ENCODE data around the gene GAB1. TPM values are rescaled to one million over a fixed set of nuclear protein-coding genes. Genes with fewer than 3 reads are reported as not detected.

The GAB1 gene
- total and polyA plus RNA-seq, 2 donors: 3.9 to 6.9 TPM

DNA sequence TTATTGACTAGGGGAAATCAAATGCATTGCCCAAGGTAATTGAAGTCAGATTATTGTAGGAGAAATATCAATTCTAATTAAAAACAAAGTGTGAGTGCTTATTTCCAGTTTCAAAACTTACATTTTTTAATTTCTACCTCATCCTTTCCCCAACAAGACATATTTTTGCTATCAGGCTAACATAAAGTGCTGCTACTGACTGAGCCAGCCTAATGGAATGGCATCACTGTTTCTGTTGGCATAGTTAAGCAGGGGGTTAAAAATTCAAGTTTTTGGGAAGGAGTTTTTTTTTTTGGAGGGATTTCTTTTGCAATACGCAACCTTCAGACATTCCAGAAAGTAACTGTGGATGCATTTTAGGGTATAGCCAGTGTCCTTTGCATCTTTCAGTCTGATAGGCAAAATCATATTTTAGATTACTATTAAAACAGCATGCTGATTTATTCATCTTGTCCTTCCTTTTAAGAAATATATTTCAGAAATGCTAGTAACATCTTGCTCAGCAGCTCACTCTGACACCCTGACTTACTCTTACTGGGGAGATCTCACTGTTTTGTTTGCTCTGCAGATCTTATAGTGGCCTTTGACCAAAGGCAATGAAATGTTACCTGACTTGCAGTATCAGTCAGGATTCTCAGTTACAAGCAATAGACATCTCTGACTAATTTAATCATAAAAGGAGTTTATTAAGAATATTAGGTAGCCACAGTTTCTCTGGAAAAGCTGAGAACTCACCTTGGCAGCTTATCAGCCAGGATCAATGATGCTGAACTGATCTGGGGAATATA lies 24.4 kb downstream of the GAB1 start:
- H3K4me1 ChIP-seq (ENCODE audit: control insufficient read depth in 2 of 2, insufficient read depth in 2 of 2, low read length in 2 of 2): peaks cover 22 to 27% of the 10 kb centered on the region in 2 donors
- no peak overlapping the region for H3K27ac ChIP-seq (ENCODE audit: low read depth in 1 of 2, low read length in 1 of 2)
- DNase-seq (ENCODE audit: low read depth in 6 of 9, low spot score in 9 of 9): no peak
- H3K4me3 ChIP-seq (ENCODE audit: low read length in 2 of 2): no peak overlapping the region
- H3K27me3 ChIP-seq (ENCODE audit: control insufficient read depth in 2 of 2, insufficient read depth in 1 of 2, low read length in 1 of 2): no peaks in the 10 kb centered on the region
- peaks cover 0 to 4% of the 10 kb centered on the region in 2 donors for H3K9me3 ChIP-seq (ENCODE audit: control insufficient read depth in 2 of 2, insufficient read depth in 1 of 2, low read length in 1 of 2)
- no peaks in the 10 kb centered on the region for H3K36me3 ChIP-seq (ENCODE audit: control insufficient read depth in 2 of 2, insufficient read depth in 2 of 2, low read length in 1 of 2)
- WGBS: 94% methylated on average over 1 of the region's 1 CpG

DNA sequence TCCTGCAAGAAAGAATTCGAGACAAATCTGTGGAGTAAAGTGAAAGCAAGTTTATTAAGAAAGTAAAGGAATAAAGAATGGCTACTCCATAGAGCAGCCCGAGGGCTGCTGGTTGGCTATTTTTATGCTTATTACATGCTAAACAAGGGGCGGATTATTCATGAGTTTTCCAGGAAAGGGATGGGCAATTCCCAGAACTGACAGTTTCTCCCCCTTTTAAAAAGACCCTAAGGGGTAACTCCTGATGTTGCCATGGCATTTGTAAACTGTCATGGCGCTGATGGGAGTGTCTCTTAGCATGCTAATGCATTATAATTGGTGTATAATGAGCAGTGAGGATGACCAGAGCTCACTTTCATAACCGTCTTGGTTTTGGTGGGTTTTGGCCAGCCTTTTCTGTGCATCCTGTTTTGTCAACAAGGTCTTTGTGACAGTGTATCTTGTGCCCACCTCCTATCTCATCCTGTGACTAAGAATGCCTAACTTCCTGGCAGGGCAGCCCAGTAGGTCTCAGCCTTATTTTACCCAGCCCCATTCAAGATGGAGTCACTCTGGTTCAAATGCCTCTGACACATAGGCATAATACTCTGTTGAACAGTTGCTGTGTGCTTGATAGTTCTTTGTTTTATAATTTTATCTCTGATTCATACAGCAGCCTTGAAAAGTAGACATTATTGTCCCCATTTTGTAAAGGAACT lies 25.8 kb downstream of the GAB1 start:
- Histone ChIP-seq H3K36me3 (ENCODE audit: control insufficient read depth in 2 of 2, insufficient read depth in 2 of 2, low read length in 1 of 2) (no peaks in the 10 kb centered on the region), H3K9me3 (ENCODE audit: control insufficient read depth in 2 of 2, insufficient read depth in 1 of 2, low read length in 1 of 2) (peaks cover 0 to 4% of the 10 kb centered on the region in 2 donors), H3K27me3 (ENCODE audit: control insufficient read depth in 2 of 2, insufficient read depth in 1 of 2, low read length in 1 of 2) (no peaks in the 10 kb centered on the region), H3K4me3 (ENCODE audit: low read length in 2 of 2) (no peak overlapping the region), H3K27ac (ENCODE audit: low read depth in 1 of 2, low read length in 1 of 2) (no peak overlapping the region), H3K4me1 (ENCODE audit: control insufficient read depth in 2 of 2, insufficient read depth in 2 of 2, low read length in 2 of 2) (peaks cover 16 to 18% of the 10 kb centered on the region in 2 donors)
- no peak for DNase-seq (ENCODE audit: low read depth in 6 of 9, low spot score in 9 of 9)
- WGBS: 97% methylated on average over 5 of the region's 5 CpGs

DNA sequence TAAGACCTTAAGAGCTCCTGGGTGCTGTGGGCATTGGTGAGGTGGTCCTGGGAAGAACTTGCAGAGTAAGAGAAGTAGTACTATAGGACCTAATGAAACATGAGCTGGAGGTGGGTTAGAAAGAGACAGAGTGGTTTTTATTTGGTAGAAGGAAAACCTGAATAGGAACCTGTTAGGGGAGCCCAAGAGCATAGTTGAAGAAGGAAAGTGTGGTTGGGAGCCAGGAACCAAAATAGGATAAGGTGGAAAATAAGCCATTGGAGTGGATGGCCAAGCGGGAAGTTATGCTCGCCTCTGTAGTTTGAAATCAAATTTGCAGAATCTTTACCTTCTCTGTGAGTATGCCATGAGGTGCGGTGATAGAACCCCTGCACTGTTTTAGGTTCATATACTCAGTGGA lies 26.7 kb downstream of the GAB1 start:
- H3K4me3 ChIP-seq (ENCODE audit: low read length in 2 of 2): no peak overlapping the region
- no peak for DNase-seq (ENCODE audit: low read depth in 6 of 9, low spot score in 9 of 9)
- H3K27me3 ChIP-seq (ENCODE audit: control insufficient read depth in 2 of 2, insufficient read depth in 1 of 2, low read length in 1 of 2): no peaks in the 10 kb centered on the region
- no peak overlapping the region for H3K27ac ChIP-seq (ENCODE audit: low read depth in 1 of 2, low read length in 1 of 2)
- H3K4me1 ChIP-seq (ENCODE audit: control insufficient read depth in 2 of 2, insufficient read depth in 2 of 2, low read length in 2 of 2): peaks cover 16 to 18% of the 10 kb centered on the region in 2 donors
- no peaks in the 10 kb centered on the region for H3K36me3 ChIP-seq (ENCODE audit: control insufficient read depth in 2 of 2, insufficient read depth in 2 of 2, low read length in 1 of 2)
- H3K9me3 ChIP-seq (ENCODE audit: control insufficient read depth in 2 of 2, insufficient read depth in 1 of 2, low read length in 1 of 2): peaks cover 0 to 4% of the 10 kb centered on the region in 2 donors
- WGBS: 95% methylated on average over 3 of the region's 3 CpGs

DNA sequence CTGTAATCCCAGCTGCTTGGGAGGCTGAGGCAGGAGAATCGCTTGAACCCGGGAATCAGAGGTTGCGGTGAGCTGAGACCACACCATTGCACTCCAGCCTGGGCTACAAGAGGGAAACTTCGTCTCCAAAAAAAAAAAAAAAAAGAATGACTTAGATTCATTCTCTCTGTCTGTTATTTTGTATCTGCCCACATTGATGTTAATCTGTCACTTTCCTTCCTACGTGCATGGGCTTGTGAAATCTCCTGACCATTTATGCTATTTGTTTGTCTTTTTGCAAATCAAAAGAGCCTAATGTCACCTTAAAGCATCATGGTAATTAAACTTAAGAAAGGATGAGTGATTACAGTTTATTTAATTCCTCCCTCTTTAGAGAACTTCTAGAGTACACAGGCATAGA lies 27.4 kb downstream of the GAB1 start:
- H3K9me3 ChIP-seq (ENCODE audit: control insufficient read depth in 2 of 2, insufficient read depth in 1 of 2, low read length in 1 of 2): peaks cover 0 to 4% of the 10 kb centered on the region in 2 donors
- H3K4me3 ChIP-seq (ENCODE audit: low read length in 2 of 2): no peak overlapping the region
- WGBS: 93% methylated on average over 5 of the region's 5 CpGs
- H3K27ac ChIP-seq (ENCODE audit: low read depth in 1 of 2, low read length in 1 of 2): no peak overlapping the region
- H3K36me3 ChIP-seq (ENCODE audit: control insufficient read depth in 2 of 2, insufficient read depth in 2 of 2, low read length in 1 of 2): no peaks in the 10 kb centered on the region
- no peak for DNase-seq (ENCODE audit: low read depth in 6 of 9, low spot score in 9 of 9)
- no peaks in the 10 kb centered on the region for H3K27me3 ChIP-seq (ENCODE audit: control insufficient read depth in 2 of 2, insufficient read depth in 1 of 2, low read length in 1 of 2)
- H3K4me1 ChIP-seq (ENCODE audit: control insufficient read depth in 2 of 2, insufficient read depth in 2 of 2, low read length in 2 of 2): peaks cover 12 to 14% of the 10 kb centered on the region in 2 donors

- WGBS: 98% methylated on average over 5 of the region's 5 CpGs
- H3K27me3 ChIP-seq (ENCODE audit: control insufficient read depth in 2 of 2, insufficient read depth in 1 of 2, low read length in 1 of 2): no peaks in the 10 kb centered on the region
- no peak overlapping the region for H3K27ac ChIP-seq (ENCODE audit: low read depth in 1 of 2, low read length in 1 of 2)
- no peaks in the 10 kb centered on the region for H3K4me1 ChIP-seq (ENCODE audit: control insufficient read depth in 2 of 2, insufficient read depth in 2 of 2, low read length in 2 of 2)
- no peak for DNase-seq (ENCODE audit: low read depth in 6 of 9, low spot score in 9 of 9)
- H3K4me3 ChIP-seq (ENCODE audit: low read length in 2 of 2): no peak overlapping the region
- peaks cover 0 to 4% of the 10 kb centered on the region in 2 donors for H3K9me3 ChIP-seq (ENCODE audit: control insufficient read depth in 2 of 2, insufficient read depth in 1 of 2, low read length in 1 of 2)
- H3K36me3 ChIP-seq (ENCODE audit: control insufficient read depth in 2 of 2, insufficient read depth in 2 of 2, low read length in 1 of 2): no peaks in the 10 kb centered on the region
These were observed 31.2 kb downstream of the GAB1 start for GRCh38 chr4:143367863-143368262.

DNA sequence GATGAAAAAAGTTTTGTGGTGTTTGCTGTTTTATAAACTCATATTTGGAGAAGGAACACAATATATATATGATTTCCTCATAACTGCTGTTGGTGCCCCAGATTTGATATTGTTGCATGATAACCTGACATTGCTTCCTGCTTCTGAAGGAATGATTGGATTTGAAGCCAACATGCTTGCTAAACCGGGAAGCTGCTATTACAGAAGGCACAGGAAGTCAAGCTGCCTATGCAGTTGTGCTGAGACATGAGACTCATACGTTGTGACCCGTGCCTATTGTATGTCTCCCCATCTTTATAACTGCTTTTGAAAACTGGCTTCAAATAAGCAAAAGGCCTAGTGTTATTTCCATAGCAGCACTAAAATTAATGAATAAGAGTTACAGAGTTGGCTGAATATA lies 32.9 kb downstream of the GAB1 start:
- Histone ChIP-seq H3K9me3 (ENCODE audit: control insufficient read depth in 2 of 2, insufficient read depth in 1 of 2, low read length in 1 of 2) (no peaks in the 10 kb centered on the region), H3K36me3 (ENCODE audit: control insufficient read depth in 2 of 2, insufficient read depth in 2 of 2, low read length in 1 of 2) (no peaks in the 10 kb centered on the region), H3K4me1 (ENCODE audit: control insufficient read depth in 2 of 2, insufficient read depth in 2 of 2, low read length in 2 of 2) (no peaks in the 10 kb centered on the region), H3K27me3 (ENCODE audit: control insufficient read depth in 2 of 2, insufficient read depth in 1 of 2, low read length in 1 of 2) (no peaks in the 10 kb centered on the region), H3K27ac (ENCODE audit: low read depth in 1 of 2, low read length in 1 of 2) (no peak overlapping the region), H3K4me3 (ENCODE audit: low read length in 2 of 2) (no peak overlapping the region)
- 27% methylated on average over 3 of the region's 3 CpGs for WGBS
- DNase-seq (ENCODE audit: low read depth in 6 of 9, low spot score in 9 of 9): no peak

GRCh38 chr4:143372093-143372915 lies 35.6 kb downstream of the GAB1 start:
- no peaks in the 10 kb centered on the region for H3K4me1 ChIP-seq (ENCODE audit: control insufficient read depth in 2 of 2, insufficient read depth in 2 of 2, low read length in 2 of 2)
- H3K27me3 ChIP-seq (ENCODE audit: control insufficient read depth in 2 of 2, insufficient read depth in 1 of 2, low read length in 1 of 2): no peaks in the 10 kb centered on the region
- no peak overlapping the region for H3K4me3 ChIP-seq (ENCODE audit: low read length in 2 of 2)
- H3K9me3 ChIP-seq (ENCODE audit: control insufficient read depth in 2 of 2, insufficient read depth in 1 of 2, low read length in 1 of 2): no peaks in the 10 kb centered on the region
- no peaks in the 10 kb centered on the region for H3K36me3 ChIP-seq (ENCODE audit: control insufficient read depth in 2 of 2, insufficient read depth in 2 of 2, low read length in 1 of 2)
- 93% methylated on average over 1 of the region's 1 CpG for WGBS
- H3K27ac ChIP-seq (ENCODE audit: low read depth in 1 of 2, low read length in 1 of 2): no peak overlapping the region
- no peak for DNase-seq (ENCODE audit: low read depth in 6 of 9, low spot score in 9 of 9)

- no peak for DNase-seq (ENCODE audit: low read depth in 6 of 9, low spot score in 9 of 9)
- no peak overlapping the region for H3K27ac ChIP-seq (ENCODE audit: low read depth in 1 of 2, low read length in 1 of 2)
- H3K36me3 ChIP-seq (ENCODE audit: control insufficient read depth in 2 of 2, insufficient read depth in 2 of 2, low read length in 1 of 2): no peaks in the 10 kb centered on the region
- 98% methylated on average over 3 of the region's 3 CpGs for WGBS
- no peak overlapping the region for H3K4me3 ChIP-seq (ENCODE audit: low read length in 2 of 2)
- H3K9me3 ChIP-seq (ENCODE audit: control insufficient read depth in 2 of 2, insufficient read depth in 1 of 2, low read length in 1 of 2): no peaks in the 10 kb centered on the region
- no peaks in the 10 kb centered on the region for H3K4me1 ChIP-seq (ENCODE audit: control insufficient read depth in 2 of 2, insufficient read depth in 2 of 2, low read length in 2 of 2)
- no peaks in the 10 kb centered on the region for H3K27me3 ChIP-seq (ENCODE audit: control insufficient read depth in 2 of 2, insufficient read depth in 1 of 2, low read length in 1 of 2)
These were observed 37.6 kb downstream of the GAB1 start for GRCh38 chr4:143374255-143374654.

GRCh38 chr4:143374771-143375170 lies 38.1 kb downstream of the GAB1 start:
- no peaks in the 10 kb centered on the region for H3K4me1 ChIP-seq (ENCODE audit: control insufficient read depth in 2 of 2, insufficient read depth in 2 of 2, low read length in 2 of 2)
- no peak for DNase-seq (ENCODE audit: low read depth in 6 of 9, low spot score in 9 of 9)
- H3K27ac ChIP-seq (ENCODE audit: low read depth in 1 of 2, low read length in 1 of 2): no peak overlapping the region
- no peaks in the 10 kb centered on the region for H3K27me3 ChIP-seq (ENCODE audit: control insufficient read depth in 2 of 2, insufficient read depth in 1 of 2, low read length in 1 of 2)
- no peaks in the 10 kb centered on the region for H3K9me3 ChIP-seq (ENCODE audit: control insufficient read depth in 2 of 2, insufficient read depth in 1 of 2, low read length in 1 of 2)
- no peaks in the 10 kb centered on the region for H3K36me3 ChIP-seq (ENCODE audit: control insufficient read depth in 2 of 2, insufficient read depth in 2 of 2, low read length in 1 of 2)
- 97% methylated on average over 6 of the region's 6 CpGs for WGBS
- H3K4me3 ChIP-seq (ENCODE audit: low read length in 2 of 2): no peak overlapping the region

Data from thymus (tissue), 11 donors.